CD4-positive, alpha-beta T cell treated with Interleukin-6 for 4 hours (primary cell): ENCODE data around the gene ZNHIT6.
"Not testable (repeated sequence)": the region's sequence is repeated elsewhere in the genome, so short reads cannot be mapped to it uniquely, and the experiment has no call there.

ENCODE experiments used
- DNase-seq: peaks from one replicate; pipeline ENCODE4 v3.0.0-alpha.2; 2020; ENCODE audit warnings: mixed read lengths

The ZNHIT6 gene

GRCh38 chr1:85663382-85663781, 44.9 kb downstream of the ZNHIT6 start:
- DNase-seq = no peak

GRCh38 chr1:85661767-85662166, 46.5 kb downstream of the ZNHIT6 start:
- no peak for DNase-seq

GRCh38 chr1:85660541-85660940, 47.7 kb downstream of the ZNHIT6 start:
- DNase-seq = no peak

- DNase-seq = no peak
Measured at GRCh38 chr1:85659174-85659573, 49.1 kb downstream of the ZNHIT6 start.

GRCh38 chr1:85656948-85657347, 51.3 kb downstream of the ZNHIT6 start:
- DNase-seq = no peak

- DNase-seq = no peak
Measured at GRCh38 chr1:85656256-85656655, 52.0 kb downstream of the ZNHIT6 start.

DNA sequence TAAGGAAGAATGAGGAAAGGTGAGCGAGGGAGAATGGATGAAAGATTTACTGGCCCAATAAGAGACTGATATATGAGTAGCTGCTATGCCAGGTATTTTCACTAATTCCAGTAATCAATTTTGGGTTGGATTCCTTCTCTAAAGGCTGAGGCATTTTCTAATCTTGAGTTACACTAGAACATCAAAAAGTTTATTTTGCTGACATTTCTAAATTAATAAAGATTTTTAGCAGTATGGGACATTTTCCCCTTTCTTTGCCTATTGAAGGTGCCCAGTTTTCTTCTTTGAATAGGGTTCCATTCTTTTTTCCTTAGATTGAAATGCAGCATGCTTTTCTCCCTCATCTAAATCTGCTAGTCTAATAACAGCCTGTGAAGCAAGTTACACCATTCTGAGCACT, 52.9 kb downstream of the ZNHIT6 start:
- DNase-seq = no peak

- DNase-seq = no peak
Measured at GRCh38 chr1:85654066-85654782, 54.0 kb downstream of the ZNHIT6 start.

DNA sequence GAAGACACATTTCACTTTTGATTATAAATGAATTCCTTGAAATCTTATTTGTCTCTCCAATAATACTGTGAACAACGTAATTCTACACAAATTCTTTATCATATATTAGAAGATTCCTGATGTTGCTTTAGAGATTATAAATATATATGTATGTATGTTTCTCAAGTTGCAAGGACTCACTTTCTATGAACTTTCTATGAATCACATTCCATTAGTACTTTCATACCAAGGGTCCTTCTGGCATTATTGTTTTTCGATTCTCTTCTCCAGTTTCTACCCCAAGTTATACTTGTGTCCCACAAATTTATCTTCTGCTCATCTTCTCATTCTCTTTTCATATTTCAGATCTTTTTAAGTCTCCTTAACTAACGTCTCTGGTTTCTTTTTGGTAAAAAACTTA, 55.9 kb downstream of the ZNHIT6 start:
- DNase-seq = no peak

GRCh38 chr1:85650645-85651044, 57.6 kb downstream of the ZNHIT6 start:
- DNase-seq = no peak

- DNase-seq = no peak
Measured at GRCh38 chr1:85649591-85649990, 58.6 kb downstream of the ZNHIT6 start.

- DNase-seq = not testable (repeated sequence)
Measured at GRCh38 chr1:85641598-85642556, 66.4 kb downstream of the ZNHIT6 start.

DNA sequence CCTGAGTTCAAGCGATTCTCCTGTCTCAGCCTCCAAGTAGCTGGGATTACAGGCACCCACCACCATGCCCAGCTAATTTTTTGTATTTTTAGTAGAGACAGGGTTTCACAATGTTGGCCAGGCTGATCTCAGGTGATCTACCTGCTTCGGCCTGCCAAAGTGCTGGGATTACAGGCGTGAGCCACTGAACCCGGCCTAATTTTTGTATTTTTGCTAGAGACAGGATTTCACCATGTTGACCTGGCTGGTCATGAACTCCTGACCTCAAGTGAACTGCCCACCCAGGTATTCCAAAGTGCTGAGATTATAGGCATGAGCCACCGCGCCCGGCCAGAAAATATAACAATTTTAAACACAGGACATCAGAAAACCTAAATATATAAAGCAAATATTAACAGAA, 68.3 kb downstream of the ZNHIT6 start:
- not testable (repeated sequence) for DNase-seq

GRCh38 chr1:85638412-85638811, 69.8 kb downstream of the ZNHIT6 start:
- DNase-seq = no peak

GRCh38 chr1:85630493-85630892, 77.7 kb downstream of the ZNHIT6 start:
- no peak for DNase-seq

GRCh38 chr1:85629532-85629920, 78.7 kb downstream of the ZNHIT6 start:
- DNase-seq = no peak

- no peak for DNase-seq
Measured at GRCh38 chr1:85628791-85629531, 79.3 kb downstream of the ZNHIT6 start.

DNA sequence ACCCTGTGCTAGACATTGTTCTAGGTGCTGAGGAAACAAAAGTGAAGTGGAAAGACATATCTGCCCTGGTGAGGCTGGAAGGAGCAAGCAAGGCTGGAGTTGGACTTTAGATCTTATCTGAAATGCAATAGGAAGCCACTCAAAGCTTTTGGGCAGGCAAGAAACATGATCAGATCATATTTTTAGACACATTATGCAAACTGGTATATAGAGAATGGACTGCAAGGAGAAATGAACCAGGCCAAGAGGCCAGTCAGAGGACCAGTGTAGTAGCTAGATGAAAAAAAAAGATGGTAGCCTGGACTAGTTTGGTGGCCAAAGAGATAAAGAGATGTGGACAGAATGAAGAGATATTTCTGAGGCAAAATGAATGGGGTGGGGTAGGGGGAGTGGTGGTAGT, 81.4 kb downstream of the ZNHIT6 start:
- DNase-seq = no peak

GRCh38 chr1:85624361-85624760, 83.9 kb downstream of the ZNHIT6 start:
- DNase-seq = no peak

- DNase-seq = no peak
Measured at GRCh38 chr1:85623061-85623471, 85.2 kb downstream of the ZNHIT6 start.

DNA sequence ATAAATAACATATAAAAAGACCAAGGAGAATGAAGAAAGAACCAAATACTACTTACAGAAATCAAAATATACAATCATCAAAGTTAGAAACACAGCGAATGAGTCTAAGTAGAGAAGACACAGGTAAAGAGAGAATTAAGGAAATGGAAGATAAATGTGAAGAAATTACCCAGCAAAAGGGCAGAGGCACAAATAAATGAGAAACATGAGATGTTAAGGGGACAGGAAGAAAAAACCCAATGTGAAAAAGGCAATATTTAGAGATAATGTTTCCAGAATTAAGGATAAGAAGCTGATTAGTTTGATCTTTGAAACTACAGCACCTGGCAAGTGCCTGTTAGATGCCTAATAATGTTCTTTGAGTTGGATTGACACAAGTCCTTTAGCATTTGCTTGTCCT, 86.8 kb downstream of the ZNHIT6 start:
- no peak for DNase-seq

- no peak for DNase-seq
Measured at GRCh38 chr1:85617633-85618100, 90.6 kb downstream of the ZNHIT6 start.

GRCh38 chr1:85616736-85617135, 91.5 kb downstream of the ZNHIT6 start:
- DNase-seq = no peak
